ENCODE results near the gene TIAM2.

DNA sequence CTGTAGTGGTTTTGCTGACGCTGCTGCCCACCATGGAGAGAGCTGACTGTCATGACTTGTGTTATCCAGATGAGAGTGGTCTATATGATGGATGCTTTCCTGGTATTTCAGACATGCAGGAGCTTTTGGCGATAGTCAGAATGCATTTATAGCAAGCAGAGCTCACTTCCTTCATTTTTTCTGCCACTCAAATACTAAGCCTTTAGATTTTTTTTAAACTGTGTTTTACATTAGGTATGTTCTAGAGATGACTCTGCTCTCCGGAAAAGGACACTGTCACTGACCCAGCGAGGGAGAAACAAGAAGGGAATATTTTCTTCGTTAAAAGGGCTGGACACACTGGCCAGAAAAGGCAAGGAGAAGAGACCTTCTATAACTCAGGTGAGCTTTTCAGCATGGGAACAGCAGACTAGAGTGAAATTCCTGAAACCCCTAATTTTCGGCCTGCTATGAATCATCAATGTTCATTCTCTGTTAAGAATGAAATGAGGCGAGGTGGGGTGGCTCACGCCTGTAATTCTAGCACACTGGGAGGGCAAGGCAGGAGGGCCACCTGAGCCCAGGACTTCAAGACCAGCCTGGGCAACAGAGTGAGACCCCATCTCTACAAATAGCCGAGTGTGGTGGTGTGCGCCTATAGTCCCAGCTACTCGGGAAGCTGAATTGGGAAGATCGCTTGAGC lies 170.1 kb downstream of the TIAM2 start:
- no peak for TF ChIP-seq POLR2A (IDR thresholded peaks at IDR 0.05; ENCODE audit: low read depth, low read length)
- TF ChIP-seq, protein P1, sequence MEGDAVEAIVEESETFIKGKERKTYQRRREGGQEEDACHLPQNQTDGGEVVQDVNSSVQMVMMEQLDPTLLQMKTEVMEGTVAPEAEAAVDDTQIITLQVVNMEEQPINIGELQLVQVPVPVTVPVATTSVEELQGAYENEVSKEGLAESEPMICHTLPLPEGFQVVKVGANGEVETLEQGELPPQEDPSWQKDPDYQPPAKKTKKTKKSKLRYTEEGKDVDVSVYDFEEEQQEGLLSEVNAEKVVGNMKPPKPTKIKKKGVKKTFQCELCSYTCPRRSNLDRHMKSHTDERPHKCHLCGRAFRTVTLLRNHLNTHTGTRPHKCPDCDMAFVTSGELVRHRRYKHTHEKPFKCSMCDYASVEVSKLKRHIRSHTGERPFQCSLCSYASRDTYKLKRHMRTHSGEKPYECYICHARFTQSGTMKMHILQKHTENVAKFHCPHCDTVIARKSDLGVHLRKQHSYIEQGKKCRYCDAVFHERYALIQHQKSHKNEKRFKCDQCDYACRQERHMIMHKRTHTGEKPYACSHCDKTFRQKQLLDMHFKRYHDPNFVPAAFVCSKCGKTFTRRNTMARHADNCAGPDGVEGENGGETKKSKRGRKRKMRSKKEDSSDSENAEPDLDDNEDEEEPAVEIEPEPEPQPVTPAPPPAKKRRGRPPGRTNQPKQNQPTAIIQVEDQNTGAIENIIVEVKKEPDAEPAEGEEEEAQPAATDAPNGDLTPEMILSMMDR (IDR thresholded peaks at IDR 0.05; ENCODE audit: extremely low read depth in 1 of 2, insufficient read depth in 1 of 2, low read depth in 1 of 2, low read length in 2 of 2): no peak

Measured in endothelial cell of umbilical vein (primary cell).